IPS-18c (cell line): ENCODE measurements around the gene EHMT1.
"Not testable (repeated sequence)": the region's sequence is repeated elsewhere in the genome, so short reads cannot be mapped to it uniquely, and the experiment has no call there.

Source experiments
- H3K4me3 ChIP-seq: 2 replicates; pipeline ENCODE4 v1.7.0; 2013; ENCODE audit warnings: low read depth, mild to moderate bottlenecking, low read length, moderate library complexity; ENCODE audit not compliant: insufficient read depth
- H3K9me3 ChIP-seq: one replicate; pipeline ENCODE4 v1.6.1; 2013; ENCODE audit warnings: mild to moderate bottlenecking, low read length, moderate library complexity; ENCODE audit not compliant: control insufficient read depth, insufficient read depth

Gene EHMT1

GRCh38 chr9:137610944-137611343 lies 7.9 kb upstream of the EHMT1 start:
- Histone ChIP-seq H3K4me3 (no peak overlapping the region), H3K9me3 (no peaks in the 10 kb centered on the region)

- Histone ChIP-seq H3K9me3 (no peaks in the 10 kb centered on the region), H3K4me3 (no peak overlapping the region)
Observed at GRCh38 chr9:137611623-137612609, 6.9 kb upstream of the EHMT1 start.

GRCh38 chr9:137612741-137613142 lies 6.1 kb upstream of the EHMT1 start:
- H3K4me3 ChIP-seq = no peak overlapping the region

GRCh38 chr9:137613259-137613658 lies 5.5 kb upstream of the EHMT1 start:
- H3K4me3 ChIP-seq = no peak overlapping the region
- no peaks in the 10 kb centered on the region for H3K9me3 ChIP-seq

More at GRCh38 chr9:137612741-137613142, 6.1 kb upstream of the EHMT1 start:
- H3K9me3 ChIP-seq = no peaks in the 10 kb centered on the region

- H3K9me3 ChIP-seq = no peaks in the 10 kb centered on the region
- no peak overlapping the region for H3K4me3 ChIP-seq
Observed at GRCh38 chr9:137613738-137614523, 4.9 kb upstream of the EHMT1 start.

- Histone ChIP-seq H3K4me3 (no peak overlapping the region), H3K9me3 (no peaks in the 10 kb centered on the region)
Observed at GRCh38 chr9:137614631-137615386, 4.0 kb upstream of the EHMT1 start.

- Histone ChIP-seq H3K4me3 (no peak overlapping the region), H3K9me3 (no peaks in the 10 kb centered on the region)
Observed at GRCh38 chr9:137615387-137615871, 3.4 kb upstream of the EHMT1 start.

- Histone ChIP-seq H3K9me3 (no peaks in the 10 kb centered on the region), H3K4me3 (peak overlapping the region; percentile 80)
Observed at GRCh38 chr9:137619240-137620047, 639 bp downstream of the EHMT1 start.

GRCh38 chr9:137620048-137620405 lies 1.2 kb downstream of the EHMT1 start:
- no peaks in the 10 kb centered on the region for H3K9me3 ChIP-seq
- H3K4me3 ChIP-seq = peak overlapping the region; percentile 80

- no peaks in the 10 kb centered on the region for H3K9me3 ChIP-seq
- H3K4me3 ChIP-seq = no peak overlapping the region
Observed at GRCh38 chr9:137620581-137620980, 1.8 kb downstream of the EHMT1 start.

- no peak overlapping the region for H3K4me3 ChIP-seq
- H3K9me3 ChIP-seq = no peaks in the 10 kb centered on the region
Observed at GRCh38 chr9:137621131-137621757, 2.4 kb downstream of the EHMT1 start.

GRCh38 chr9:137622211-137622610 lies 3.4 kb downstream of the EHMT1 start:
- not testable (repeated sequence) for H3K4me3 ChIP-seq, H3K9me3 ChIP-seq

GRCh38 chr9:137626464-137626863 lies 7.7 kb downstream of the EHMT1 start:
- Histone ChIP-seq H3K4me3 (no peak overlapping the region), H3K9me3 (no peaks in the 10 kb centered on the region)

GRCh38 chr9:137627406-137627805 lies 8.6 kb downstream of the EHMT1 start:
- not testable (repeated sequence) for H3K9me3 ChIP-seq, H3K4me3 ChIP-seq

GRCh38 chr9:137630126-137630525 lies 11.3 kb downstream of the EHMT1 start:
- no peak overlapping the region for H3K4me3 ChIP-seq
- H3K9me3 ChIP-seq = no peaks in the 10 kb centered on the region

GRCh38 chr9:137630679-137631078 lies 11.9 kb downstream of the EHMT1 start:
- H3K9me3 ChIP-seq = no peaks in the 10 kb centered on the region
- no peak overlapping the region for H3K4me3 ChIP-seq
